B cell (primary cell): ENCODE measurements around the gene MT1X. TPM values are rescaled to one million over a fixed set of nuclear protein-coding genes. Genes with fewer than 3 reads are reported as not detected.
A peak's percentile ranks its signal among the peaks of the same experiment; 100 is the strongest.

Experiments
- ATAC-seq: fragments of 200-7000 bp; cut with Tn5 transposase; one replicate; pipeline ENCODE4 v1.10.0; 2021; ENCODE audit warnings: low read depth, mild to moderate bottlenecking, moderate number of reproducible peaks, moderate library complexity
- CTCF ChIA-PET: fragments of 350-600 bp; sonication (Branson Sonifier 250); formaldehyde crosslinking; loops from one replicate; lab custom pipeline; 2021; ENCODE audit warnings: antibody characterized with exemption, inconsistent platforms; lab: Charles Lee
- POLR2A ChIA-PET: fragments of 350-600 bp; sonication (Branson Sonifier 250); formaldehyde crosslinking; loops from one replicate; lab custom pipeline; 2021; ENCODE audit warnings: antibody characterized with exemption; lab: Charles Lee
- DNase-seq: peaks from one replicate; pipeline ENCODE4 v3.0.0; 2013
- H2AFZ ChIP-seq: 2 replicates; pipeline ENCODE4 v1.6.1; 2012; ENCODE audit warnings: mild to moderate bottlenecking, low read depth, low read length; ENCODE audit not compliant: insufficient read depth, poor library complexity, severe bottlenecking
- H3K27ac ChIP-seq, 2 donors: 1 replicate in 1 of 2; 2 replicates in 1 of 2; pipeline ENCODE4 v1.5.1; 2012 to 2013; ENCODE audit warnings: low read length in 2 of 2, mild to moderate bottlenecking in 2 of 2, moderate library complexity in 1 of 2
- H3K27me3 ChIP-seq, 4 experiments: fragments of 200-600 bp in 1 of 4; sonication (generic) in 1 of 4; replicated peaks in 1 of 4; 1 replicate in 2 of 4; 2 replicates in 2 of 4; pipeline versions ENCODE4 v1.6.1 to v1.7.0; 2013 to 2016; ENCODE audit warnings: low read length in 3 of 4, mild to moderate bottlenecking in 2 of 4, mixed read lengths in 1 of 4, moderate library complexity in 1 of 4; ENCODE audit not compliant: insufficient read depth in 4 of 4, control insufficient read depth in 3 of 4; ENCODE audit errors: control extremely low read depth in 1 of 4
- H3K36me3 ChIP-seq, 2 experiments: replicated peaks in 1 of 2; 1 replicate in 1 of 2; 2 replicates in 1 of 2; pipeline versions ENCODE4 v1.6.1 to v1.7.1; 2013; ENCODE audit warnings: low read length in 1 of 2; ENCODE audit not compliant: insufficient read depth in 2 of 2, control insufficient read depth in 1 of 2; ENCODE audit errors: control extremely low read depth in 1 of 2, extremely low read depth in 1 of 2
- H3K4me1 ChIP-seq, 2 donors: fragments of 200-600 bp in 1 of 2; sonication (generic) in 1 of 2; 1 replicate in 1 of 2; 2 replicates in 1 of 2; pipeline versions ENCODE4 v1.5.1 to v1.6.1; 2013 to 2017; ENCODE audit warnings: low read length in 2 of 2; ENCODE audit not compliant: control insufficient read depth in 2 of 2, insufficient read depth in 2 of 2
- H3K4me2 ChIP-seq: replicated peaks from 2 replicates; pipeline ENCODE3; 2012; ENCODE audit warnings: mild to moderate bottlenecking, low read depth, low read length; ENCODE audit not compliant: poor library complexity, severe bottlenecking
- H3K4me3 ChIP-seq, 5 experiments: fragments of 200-600 bp in 1 of 5; sonication (generic) in 1 of 5; 1 replicate in 3 of 5; 2 replicates in 2 of 5; pipeline versions ENCODE4 v1.5.1 to v1.7.0; 2011 to 2016; ENCODE audit warnings: low read length in 4 of 5, mild to moderate bottlenecking in 4 of 5, low read depth in 2 of 5, control low read depth in 1 of 5, moderate library complexity in 1 of 5; ENCODE audit not compliant: insufficient read depth in 1 of 5; ENCODE audit errors: control extremely low read depth in 1 of 5, extremely low read depth in 1 of 5
- H3K79me2 ChIP-seq: fragments of 200-600 bp; sonication (generic); one replicate; pipeline ENCODE4 v1.6.0; 2016; ENCODE audit warnings: low read length; ENCODE audit not compliant: control insufficient read depth, insufficient read depth
- H3K9ac ChIP-seq: fragments of 200-600 bp; sonication (generic); 2 replicates; pipeline ENCODE4 v1.6.1; 2017; ENCODE audit warnings: mild to moderate bottlenecking, low read length, moderate library complexity
- H3K9me3 ChIP-seq, 3 donors: one replicate each; pipeline versions ENCODE4 v1.6.1 to v1.7.1; 2013; ENCODE audit warnings: low read length in 2 of 3; ENCODE audit not compliant: control insufficient read depth in 2 of 3, insufficient read depth in 1 of 3; ENCODE audit errors: control extremely low read depth in 1 of 3
- H4K20me1 ChIP-seq: 2 replicates; pipeline ENCODE4 v1.6.0; 2012; ENCODE audit warnings: mild to moderate bottlenecking, low read length; ENCODE audit not compliant: insufficient read depth, control insufficient read depth, poor library complexity, severe bottlenecking
- H3K27ac Mint-ChIP-seq: one replicate; pipeline ENCODE4 v1.8.0; 2021; ENCODE audit warnings: mixed read lengths
- H3K27me3 Mint-ChIP-seq: one replicate; pipeline ENCODE4 v1.8.0; 2021; ENCODE audit warnings: mixed read lengths
- H3K4me1 Mint-ChIP-seq: one replicate; pipeline ENCODE4 v1.8.0; 2021; ENCODE audit warnings: mixed read lengths
- H3K4me3 Mint-ChIP-seq: one replicate; pipeline ENCODE4 v1.8.0; 2021; ENCODE audit warnings: mixed read lengths
- H3K9me3 Mint-ChIP-seq: one replicate; pipeline ENCODE4 v1.8.0; 2022; ENCODE audit warnings: mixed read lengths; ENCODE audit not compliant: insufficient read depth
- EZH2 ChIP-seq: IDR thresholded peaks from 2 replicates; pipeline ENCODE4 v1.6.1; 2012; ENCODE audit warnings: borderline replicate concordance, low read depth, mild to moderate bottlenecking, moderate library complexity, low read length; ENCODE audit not compliant: insufficient read depth, poor library complexity, severe bottlenecking
- WGBS: methylation state at CpG from one replicate; pipeline ENCODE4 v1.1.5; 2013; ENCODE audit warnings: missing lambda C conversion rate; ENCODE audit not compliant: insufficient coverage; 5-methylcytosine and 5-hydroxymethylcytosine counted together
- intact Hi-C: fragments of 100-400 bp; cut with micrococcal nuclease; formaldehyde crosslinking; loops from one replicate; pipeline ENCODE4 v1.10.0; 2022
- polyA plus RNA-seq: library from polyadenylated mRNA; depleted of rRNA; stranded (reverse); fragments of >200 nt; gene quantifications from 2 replicates; pipeline ENCODE4 v1.2.3, GENCODE V29; 2012
- total RNA-seq, 2 donors: library from RNA; stranded (reverse); fragments of 120-200 nt in 1 of 2; gene quantifications; 1 replicate in 1 of 2; 2 replicates in 1 of 2; pipeline versions ENCODE4 v1.2.3 to v1.2.4, GENCODE V29; 2013 to 2022
- TF ChIP-seq, protein P1 (sequence below): fragments of 200-600 bp; IDR thresholded peaks from one replicate; pipeline ENCODE4 v1.8.0; 2022; ENCODE audit warnings: antibody characterized with exemption, mild to moderate bottlenecking

MT1X gene
- total and polyA plus RNA-seq, 2 donors (not counting 1 experiment from before 2014, with no cell fraction given) = 9.1 to 17.2 TPM

DNA sequence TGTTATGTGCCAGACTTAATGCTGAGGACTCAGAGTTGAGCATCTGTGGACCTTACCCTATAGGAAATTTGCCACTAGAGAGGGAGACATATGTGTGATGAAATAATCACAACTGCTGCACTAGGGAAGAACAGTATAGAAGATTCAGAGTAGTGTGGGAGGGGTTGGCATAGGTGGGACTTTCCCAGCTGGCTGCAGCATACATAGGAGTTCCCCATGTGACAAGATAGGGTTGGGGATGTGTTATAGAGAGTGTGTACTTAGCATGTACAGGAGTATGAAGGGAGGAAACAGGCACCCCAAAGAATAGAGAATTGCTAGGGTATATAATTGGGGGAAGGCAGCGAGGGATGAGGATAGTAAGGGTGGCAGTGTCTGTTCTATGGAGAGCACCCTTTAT, 50.6 kb downstream of the MT1X start:
- H3K27me3 ChIP-seq = no peaks in the 10 kb centered on the region
- peaks cover 19% of the 10 kb centered on the region for H4K20me1 ChIP-seq
- H3K4me2 ChIP-seq = no peak overlapping the region
- H3K9me3 ChIP-seq = no peaks in the 10 kb centered on the region
- H3K36me3 ChIP-seq = peaks cover 0 to 3% of the 10 kb centered on the region in 2 experiments
- Mint-ChIP-seq H3K27me3 (no peaks in the 10 kb centered on the region), H3K4me1 (peaks cover 29% of the 10 kb centered on the region), H3K27ac (no peak overlapping the region), H3K9me3 (no peaks in the 10 kb centered on the region), H3K4me3 (no peak overlapping the region)
- ChIA-PET CTCF (no interaction called here), POLR2A (no interaction called here)
- H3K4me1 ChIP-seq = peaks cover 41 to 48% of the 10 kb centered on the region in 2 donors
- WGBS = 88% methylated on average over 1 of the region's 1 CpG
- no peak overlapping the region for H3K9ac ChIP-seq
- DNase-seq = peak; percentile 34
- H3K4me3 ChIP-seq = no peak overlapping the region
- intact Hi-C loops = no loop called here
- peaks cover 91% of the 10 kb centered on the region for H3K79me2 ChIP-seq
- H2AFZ ChIP-seq = no peak overlapping the region
- ATAC-seq = no peak
- no peak overlapping the region for H3K27ac ChIP-seq
- no peak for TF ChIP-seq EZH2
- TF ChIP-seq, protein P1, sequence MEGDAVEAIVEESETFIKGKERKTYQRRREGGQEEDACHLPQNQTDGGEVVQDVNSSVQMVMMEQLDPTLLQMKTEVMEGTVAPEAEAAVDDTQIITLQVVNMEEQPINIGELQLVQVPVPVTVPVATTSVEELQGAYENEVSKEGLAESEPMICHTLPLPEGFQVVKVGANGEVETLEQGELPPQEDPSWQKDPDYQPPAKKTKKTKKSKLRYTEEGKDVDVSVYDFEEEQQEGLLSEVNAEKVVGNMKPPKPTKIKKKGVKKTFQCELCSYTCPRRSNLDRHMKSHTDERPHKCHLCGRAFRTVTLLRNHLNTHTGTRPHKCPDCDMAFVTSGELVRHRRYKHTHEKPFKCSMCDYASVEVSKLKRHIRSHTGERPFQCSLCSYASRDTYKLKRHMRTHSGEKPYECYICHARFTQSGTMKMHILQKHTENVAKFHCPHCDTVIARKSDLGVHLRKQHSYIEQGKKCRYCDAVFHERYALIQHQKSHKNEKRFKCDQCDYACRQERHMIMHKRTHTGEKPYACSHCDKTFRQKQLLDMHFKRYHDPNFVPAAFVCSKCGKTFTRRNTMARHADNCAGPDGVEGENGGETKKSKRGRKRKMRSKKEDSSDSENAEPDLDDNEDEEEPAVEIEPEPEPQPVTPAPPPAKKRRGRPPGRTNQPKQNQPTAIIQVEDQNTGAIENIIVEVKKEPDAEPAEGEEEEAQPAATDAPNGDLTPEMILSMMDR = no peak

Other genes starting within 250 kb of the MT1X start
- gene NUDT21, start 231.1 kb upstream of the MT1X start, total RNA-seq = 85.5 and 89.4 TPM in 2 replicates
- gene NUDT21, start 231.1 kb upstream of the MT1X start, polyA plus RNA-seq = 25.0 and 27.3 TPM in 2 replicates
- gene OGFOD1, start 230.9 kb upstream of the MT1X start, total RNA-seq = 28.7 and 30.9 TPM in 2 replicates
- 6.0 and 8.4 TPM in 2 replicates for gene OGFOD1, start 230.9 kb upstream of the MT1X start, polyA plus RNA-seq
- 63.4 and 69.6 TPM in 2 replicates for gene BBS2, start 162.4 kb upstream of the MT1X start, total RNA-seq
- 49.4 and 70.8 TPM in 2 replicates for gene BBS2, start 162.4 kb upstream of the MT1X start, polyA plus RNA-seq
- not detected in 2 replicates for gene MT4, start 117.4 kb upstream of the MT1X start, total RNA-seq
- not detected in 2 replicates for gene MT4, start 117.4 kb upstream of the MT1X start, polyA plus RNA-seq
- not detected in 2 replicates for gene MT3, start 92.9 kb upstream of the MT1X start, total RNA-seq
- gene MT3, start 92.9 kb upstream of the MT1X start, polyA plus RNA-seq = not detected in 2 replicates
- gene MT2A, start 73.9 kb upstream of the MT1X start, total RNA-seq = 6.7 and 14.4 TPM in 2 replicates
- gene MT2A, start 73.9 kb upstream of the MT1X start, polyA plus RNA-seq = 1.1 and 3.1 TPM in 2 replicates
- gene MT1E, start 56.7 kb upstream of the MT1X start, total RNA-seq = not detected in 2 replicates
- gene MT1E, start 56.7 kb upstream of the MT1X start, polyA plus RNA-seq = 0.32 and 3.1 TPM in 2 replicates
- gene MT1M, start 49.8 kb upstream of the MT1X start, total RNA-seq = not detected in 2 replicates
- gene MT1M, start 49.8 kb upstream of the MT1X start, polyA plus RNA-seq = not detected in 2 replicates
- not detected in 2 replicates for gene MT1A, start 43.8 kb upstream of the MT1X start, total RNA-seq
- not detected in 2 replicates for gene MT1A, start 43.8 kb upstream of the MT1X start, polyA plus RNA-seq
- not detected in 2 replicates for gene MT1B, start 30.6 kb upstream of the MT1X start, total RNA-seq
- not detected in 2 replicates for gene MT1B, start 30.6 kb upstream of the MT1X start, polyA plus RNA-seq
- gene MT1F, start 24.5 kb upstream of the MT1X start, total RNA-seq = 4.3 and 7.6 TPM in 2 replicates
- 2.2 and 5.3 TPM in 2 replicates for gene MT1F, start 24.5 kb upstream of the MT1X start, polyA plus RNA-seq
- gene MT1G, start 14.4 kb upstream of the MT1X start, total RNA-seq = not detected in 2 replicates
- not detected in 2 replicates for gene MT1G, start 14.4 kb upstream of the MT1X start, polyA plus RNA-seq
- not detected in 2 replicates for gene MT1H, start 12.7 kb upstream of the MT1X start, total RNA-seq
- gene MT1H, start 12.7 kb upstream of the MT1X start, polyA plus RNA-seq = not detected in 2 replicates
- 64.6 and 67.1 TPM in 2 replicates for gene NUP93, start 47.7 kb downstream of the MT1X start, total RNA-seq
- gene NUP93, start 47.7 kb downstream of the MT1X start, polyA plus RNA-seq = 23.6 and 30.4 TPM in 2 replicates
- gene SLC12A3, start 182.7 kb downstream of the MT1X start, total RNA-seq = 4.9 and 5.3 TPM in 2 replicates
- 0.72 and 1.3 TPM in 2 replicates for gene SLC12A3, start 182.7 kb downstream of the MT1X start, polyA plus RNA-seq
- gene HERPUD1, start 249.7 kb downstream of the MT1X start, total RNA-seq = 1,041 and 1,046 TPM in 2 replicates
- 273 and 504 TPM in 2 replicates for gene HERPUD1, start 249.7 kb downstream of the MT1X start, polyA plus RNA-seq